Frontal cortex (tissue), 4 donors: Measurements from ENCODE around the gene TIE1. TPM values are rescaled to one million over a fixed set of nuclear protein-coding genes. Genes with fewer than 3 reads are reported as not detected.
A peak's percentile ranks its signal among the peaks of the same experiment; 100 is the strongest.

Experiments used
- DNase-seq, 2 donors: peaks; one replicate each; pipeline ENCODE4 v3.0.0; 2012; ENCODE audit warnings: low spot score in 2 of 2
- FAIRE-seq: peaks from 2 replicates; lab custom pipeline; 2012; peaks lifted over from hg19 to GRCh38; lab: Jason Lieb, UNC
- total RNA-seq: library from RNA; depleted of rRNA; stranded (reverse); fragments of >200 nt; gene quantifications from one replicate; pipeline ENCODE4 v1.2.3, GENCODE V29; 2014
- donor health status: control.
- donor health status: control.
- donor health status: control.

The TIE1 gene
- 6.9 TPM for total RNA-seq

DNA sequence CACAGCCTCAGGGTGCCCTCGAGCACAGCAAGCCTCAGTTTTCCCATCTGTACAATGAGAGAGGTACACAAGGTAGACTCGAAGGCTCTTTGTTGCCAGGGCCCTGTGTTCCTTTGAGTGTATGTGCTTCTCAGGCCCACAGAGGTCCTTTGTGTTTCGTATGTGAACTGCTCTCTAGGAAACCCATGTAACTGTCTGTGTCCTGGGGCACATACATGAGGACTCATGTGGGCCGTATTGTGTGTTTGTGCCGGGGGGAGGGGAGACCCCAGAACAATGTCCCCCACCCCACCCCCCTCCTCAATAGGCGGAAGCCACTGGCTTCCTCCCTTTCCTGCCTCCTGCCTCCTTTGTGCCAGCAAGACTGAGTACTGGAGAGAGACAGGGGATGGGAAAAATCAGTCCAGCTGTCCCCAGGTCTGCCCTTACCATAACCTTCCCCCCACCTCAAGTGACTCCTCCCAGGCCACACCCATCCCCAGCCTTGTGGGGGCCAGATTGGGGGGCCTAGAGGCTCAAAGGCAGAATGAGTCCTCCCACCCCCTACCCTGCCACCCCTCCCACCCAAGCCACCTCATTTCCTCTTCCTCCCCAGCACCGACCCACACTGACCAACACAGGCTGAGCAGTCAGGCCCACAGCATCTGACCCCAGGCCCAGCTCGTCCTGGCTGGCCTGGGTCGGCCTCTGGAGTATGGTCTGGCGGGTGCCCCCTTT lies at the start of gene TIE1:
TSS of gene TIE1 (plus strand) at position 605 of the 717 bp plus-strand sequence. CDS start at position 695, 90 bp downstream.
- no peak for DNase-seq
- FAIRE-seq = no peak

DNA sequence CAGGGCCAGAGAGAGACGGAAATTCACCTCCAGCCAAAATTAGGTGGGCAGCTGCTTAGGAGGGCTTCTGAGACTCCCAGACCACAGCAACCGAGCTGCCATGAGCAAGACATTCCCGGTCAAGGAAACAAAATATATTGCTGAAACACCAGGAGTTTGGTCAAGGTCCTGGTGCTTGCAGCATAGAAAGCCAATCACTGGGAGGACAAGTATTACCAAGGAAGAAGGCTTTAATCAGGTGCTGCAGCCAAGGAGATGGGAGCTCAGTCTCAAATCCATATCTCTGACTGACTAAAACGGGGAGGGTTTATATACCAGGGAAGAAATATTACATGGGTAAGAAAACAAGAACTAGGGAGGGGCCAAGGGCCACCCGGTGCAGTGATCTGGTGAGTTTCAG lies 49.8 kb upstream of the TIE1 start:
- DNase-seq = no peak
- no peak for FAIRE-seq

DNA sequence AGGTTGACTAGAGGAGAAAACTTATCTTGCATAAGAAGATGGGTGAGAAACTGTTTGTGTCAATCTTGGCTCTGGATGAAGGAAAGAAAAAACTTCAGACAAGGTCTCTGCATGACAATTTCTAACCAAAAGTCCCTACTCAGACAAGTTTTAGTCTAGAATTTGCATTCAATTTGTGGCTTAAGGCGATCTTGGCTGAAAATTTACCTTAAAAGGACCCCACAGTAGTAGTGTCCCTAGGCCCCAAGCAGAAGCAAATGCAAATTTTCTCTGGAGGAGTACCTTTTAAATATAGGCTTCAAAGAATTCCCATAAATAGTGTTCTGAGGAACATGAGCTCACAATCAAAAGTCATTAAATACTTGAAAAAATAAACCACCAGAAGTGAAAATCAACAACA lies 48.6 kb upstream of the TIE1 start:
- FAIRE-seq (no peak), DNase-seq (no peak)

DNA sequence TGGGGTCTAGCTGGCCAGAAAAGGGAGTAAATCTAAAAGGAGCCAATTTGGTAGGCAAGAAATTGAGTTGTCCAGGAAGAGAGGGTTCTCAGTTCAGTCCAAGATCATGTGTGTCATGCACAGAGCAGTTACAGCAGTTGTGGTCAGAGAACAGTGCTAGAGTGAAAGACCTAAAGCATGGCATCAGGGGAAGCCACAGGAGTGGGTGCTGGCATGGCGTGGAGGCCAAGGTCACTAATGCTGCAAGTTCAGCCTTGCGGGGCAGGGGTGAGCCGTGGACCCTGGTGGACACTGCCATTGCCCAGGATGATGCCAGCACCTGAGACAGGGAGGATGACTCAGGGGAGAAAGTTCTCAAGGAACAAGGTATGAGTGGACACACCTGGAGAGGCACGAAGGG lies 47.6 kb upstream of the TIE1 start:
- FAIRE-seq (no peak), DNase-seq (no peak)

DNA sequence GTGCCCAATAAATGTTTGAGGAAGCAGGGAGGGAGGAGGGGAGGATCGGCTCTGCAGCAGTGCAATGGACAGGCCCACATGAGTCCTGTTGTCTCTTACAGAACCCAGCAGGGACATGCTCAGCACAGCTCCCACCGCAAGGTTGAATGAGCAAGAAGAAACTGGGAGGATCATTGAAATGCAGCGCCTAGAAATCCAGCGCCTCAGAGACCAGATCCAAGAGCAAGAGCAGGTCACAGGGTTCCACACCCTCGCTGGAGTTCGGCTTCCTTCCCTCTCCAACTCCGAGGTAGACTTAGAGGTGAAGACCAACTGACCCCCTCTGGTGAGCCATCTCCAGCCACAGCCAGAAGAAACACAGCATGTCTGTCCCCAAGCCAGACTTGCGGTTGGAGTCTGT lies 46.9 kb upstream of the TIE1 start:
- FAIRE-seq (no peak), DNase-seq (no peak)

DNA sequence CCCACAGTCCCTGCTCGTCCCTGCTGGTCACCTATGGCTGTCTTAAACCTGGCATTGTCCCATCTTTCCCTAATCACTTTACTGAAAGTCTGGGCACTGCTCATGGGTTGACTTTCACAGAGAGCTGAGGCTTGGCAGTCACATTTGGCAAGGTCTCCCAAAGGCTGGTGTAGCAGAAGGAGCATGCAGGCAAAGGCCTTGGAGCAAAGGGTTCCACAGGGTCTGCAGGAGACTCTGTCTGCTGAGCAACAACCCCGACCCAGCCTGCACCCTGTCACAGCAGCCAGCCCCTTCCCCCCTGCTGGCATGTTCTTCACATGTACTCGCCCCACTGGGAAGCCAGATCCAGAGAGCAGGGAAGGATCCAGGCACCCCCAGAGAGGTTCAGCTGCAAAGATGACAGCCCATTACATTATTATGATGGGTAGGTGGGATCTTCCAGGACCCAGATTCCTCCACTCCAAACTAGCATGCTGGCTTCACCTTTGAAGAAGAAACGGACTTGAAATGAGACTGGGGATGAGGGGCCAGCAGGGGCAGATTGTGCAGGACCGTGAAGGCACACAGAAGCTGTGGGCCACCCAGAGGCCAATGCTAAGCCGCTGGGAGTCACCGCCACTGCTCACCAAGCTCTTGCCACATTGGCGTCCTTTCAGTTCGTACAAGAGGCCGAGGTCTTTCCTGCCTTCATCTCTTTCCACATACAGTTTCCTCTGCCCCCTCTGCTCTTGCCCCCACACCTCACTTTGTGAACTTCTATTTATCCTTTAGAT lies 45.2 kb upstream of the TIE1 start:
- no peak for FAIRE-seq

DNA sequence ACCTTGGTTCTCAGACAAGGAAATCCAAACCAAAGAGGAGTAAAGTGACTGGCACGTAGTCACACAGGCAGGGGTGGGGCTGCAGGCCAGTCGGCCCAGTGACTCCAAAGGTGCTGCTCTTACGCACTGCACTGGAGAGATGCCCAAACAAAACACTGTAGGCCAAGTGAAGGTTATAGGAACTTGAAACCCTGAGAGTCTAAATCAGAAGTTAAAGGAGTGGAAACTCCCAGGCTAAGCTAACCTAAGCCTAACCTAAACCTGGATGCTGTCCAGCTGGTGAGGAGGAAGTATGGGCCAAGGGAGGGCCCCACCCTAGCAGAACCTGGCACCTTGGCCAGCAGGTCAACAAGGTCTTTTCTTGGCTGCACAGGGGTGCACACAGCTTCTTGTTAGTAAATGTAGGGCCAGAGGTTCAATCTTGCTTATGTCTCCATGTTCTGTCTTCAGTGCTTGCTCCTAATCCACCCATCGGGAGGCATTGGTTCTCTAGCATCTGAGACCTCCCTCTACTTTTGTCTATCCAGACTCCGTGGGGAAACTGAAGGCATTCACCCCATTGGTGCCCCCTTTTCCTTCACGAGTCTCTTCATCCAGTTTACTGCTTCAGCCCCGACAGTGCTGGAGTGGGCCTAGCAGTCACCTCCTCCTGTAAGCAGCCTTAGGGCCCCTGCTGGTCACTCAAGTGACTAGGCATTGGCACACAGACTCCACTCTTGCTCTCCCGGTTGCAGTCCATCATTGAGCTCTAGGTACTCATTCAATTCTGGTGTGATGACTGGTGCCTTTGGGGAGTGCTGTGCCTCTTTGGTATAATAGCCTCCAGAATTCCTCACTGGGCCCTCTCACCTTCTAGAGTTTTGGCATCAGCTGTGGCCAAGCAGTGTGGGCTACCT lies 43.9 kb upstream of the TIE1 start:
- FAIRE-seq (no peak), DNase-seq (no peak)

More for the DNA sequence above, 45.2 kb upstream of the TIE1 start:
- no peak for DNase-seq

DNA sequence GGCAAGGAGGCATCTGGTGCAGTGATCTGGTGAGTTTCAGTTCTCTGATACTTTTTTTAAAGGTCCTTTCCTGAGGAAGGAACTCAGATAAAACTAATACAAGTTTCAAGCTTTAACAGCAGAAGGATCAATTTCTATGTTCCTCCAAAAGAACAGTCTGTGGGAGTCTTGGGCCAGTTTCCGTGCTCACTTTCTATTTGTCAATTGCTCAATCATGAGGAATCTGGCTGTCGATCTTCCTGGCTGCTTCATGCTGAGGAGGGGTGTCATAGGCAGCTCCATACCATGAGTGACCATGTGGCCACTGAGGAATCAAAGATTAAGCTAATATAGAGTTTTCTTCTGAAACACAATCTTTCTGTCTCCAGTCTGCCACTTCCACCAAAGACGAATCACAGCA lies 42.4 kb upstream of the TIE1 start:
- DNase-seq (no peak), FAIRE-seq (no peak)

DNA sequence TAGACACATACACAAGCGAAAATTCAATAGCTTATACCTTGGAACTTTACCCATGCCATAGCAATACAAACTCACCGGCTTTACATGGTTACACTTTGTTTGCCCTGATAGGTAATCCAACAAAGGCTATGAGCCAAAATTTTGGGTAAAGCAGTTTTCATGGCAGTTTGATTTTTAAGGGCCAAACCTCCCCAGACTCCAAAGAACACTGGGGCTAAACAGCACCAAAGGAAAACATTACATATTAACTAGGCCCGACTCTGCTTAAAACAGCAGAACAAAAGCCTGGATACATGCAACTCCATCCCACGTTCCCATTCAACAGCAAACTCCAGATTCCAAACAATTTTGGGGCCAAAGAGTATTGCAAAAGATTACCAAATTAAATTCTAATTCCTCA lies 35.4 kb upstream of the TIE1 start:
- DNase-seq = no peak
- no peak for FAIRE-seq

DNA sequence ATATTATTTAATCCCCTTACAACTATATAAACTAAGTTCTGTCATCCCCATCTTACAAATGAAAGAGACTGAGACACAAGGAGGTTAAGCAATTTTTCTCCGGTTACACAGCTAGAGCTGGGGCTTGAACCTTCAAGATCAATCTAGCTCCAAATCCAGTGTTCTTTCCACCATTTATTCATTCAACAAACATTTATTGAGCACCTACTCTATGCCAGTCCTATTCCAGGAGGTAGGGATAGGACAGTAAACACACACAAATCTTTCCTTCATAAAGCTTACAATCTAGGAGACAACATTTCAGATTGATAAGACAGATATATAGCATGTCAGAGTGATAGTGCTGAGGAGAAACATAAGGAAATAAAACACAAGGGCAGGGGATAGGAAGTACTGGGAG lies 33.9 kb upstream of the TIE1 start:
- no peak for FAIRE-seq

DNA sequence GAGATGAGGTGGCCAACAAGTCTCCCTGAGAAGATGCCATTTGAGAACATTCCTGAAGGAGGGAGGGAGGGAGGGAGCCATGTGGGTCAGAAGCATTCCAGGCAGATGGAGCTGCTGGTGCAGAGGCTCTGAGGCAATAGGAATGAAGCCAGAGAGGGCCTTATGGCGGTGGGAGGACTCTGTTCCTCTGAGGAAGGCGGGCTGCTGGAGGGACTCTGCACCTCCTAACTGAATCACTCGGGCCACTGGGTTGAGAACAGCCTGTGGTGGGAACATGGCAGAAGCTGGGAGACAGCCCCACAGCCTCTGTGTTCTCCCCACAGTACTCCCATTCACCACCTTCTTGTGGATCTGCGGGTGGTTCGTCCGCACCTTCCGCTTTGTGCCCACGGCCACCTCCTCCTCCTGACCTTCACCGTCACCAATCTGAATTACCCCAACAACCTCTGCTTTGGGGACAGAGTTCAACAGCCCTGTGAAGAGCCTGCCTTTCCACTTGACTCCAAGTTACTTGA lies 33.4 kb upstream of the TIE1 start:
- DNase-seq (no peak), FAIRE-seq (no peak)

More for the DNA sequence above, 33.9 kb upstream of the TIE1 start:
- no peak for DNase-seq

DNA sequence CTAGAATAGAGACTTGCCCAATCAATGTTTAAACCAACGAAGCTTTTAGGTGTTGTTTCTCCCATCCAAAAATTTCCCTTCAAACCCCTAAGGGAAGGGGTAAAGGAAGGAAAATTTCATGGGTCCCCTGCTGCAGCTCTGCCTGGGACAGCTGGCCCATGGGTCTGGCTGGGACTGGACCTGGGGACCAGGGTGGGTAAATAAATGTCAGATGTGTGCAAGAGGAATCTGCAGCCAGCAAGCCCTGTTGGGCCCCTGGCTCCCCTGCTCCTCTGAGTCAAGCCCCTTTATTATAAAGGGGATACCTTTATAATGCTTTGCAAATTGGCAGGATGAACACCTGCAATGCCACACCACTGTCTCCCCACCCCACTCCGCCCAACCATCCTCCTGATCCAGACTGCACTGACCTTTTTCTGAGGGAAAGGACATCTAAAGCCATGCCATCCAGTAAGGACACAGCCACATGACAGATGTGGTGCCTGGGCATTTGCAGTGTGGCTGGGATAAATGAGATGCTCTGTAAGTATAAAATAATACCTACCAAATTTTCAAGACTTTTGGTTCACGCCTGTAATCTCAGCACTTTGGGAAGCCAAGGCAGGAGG lies 32.9 kb upstream of the TIE1 start:
- FAIRE-seq (no peak), DNase-seq (no peak)

DNA sequence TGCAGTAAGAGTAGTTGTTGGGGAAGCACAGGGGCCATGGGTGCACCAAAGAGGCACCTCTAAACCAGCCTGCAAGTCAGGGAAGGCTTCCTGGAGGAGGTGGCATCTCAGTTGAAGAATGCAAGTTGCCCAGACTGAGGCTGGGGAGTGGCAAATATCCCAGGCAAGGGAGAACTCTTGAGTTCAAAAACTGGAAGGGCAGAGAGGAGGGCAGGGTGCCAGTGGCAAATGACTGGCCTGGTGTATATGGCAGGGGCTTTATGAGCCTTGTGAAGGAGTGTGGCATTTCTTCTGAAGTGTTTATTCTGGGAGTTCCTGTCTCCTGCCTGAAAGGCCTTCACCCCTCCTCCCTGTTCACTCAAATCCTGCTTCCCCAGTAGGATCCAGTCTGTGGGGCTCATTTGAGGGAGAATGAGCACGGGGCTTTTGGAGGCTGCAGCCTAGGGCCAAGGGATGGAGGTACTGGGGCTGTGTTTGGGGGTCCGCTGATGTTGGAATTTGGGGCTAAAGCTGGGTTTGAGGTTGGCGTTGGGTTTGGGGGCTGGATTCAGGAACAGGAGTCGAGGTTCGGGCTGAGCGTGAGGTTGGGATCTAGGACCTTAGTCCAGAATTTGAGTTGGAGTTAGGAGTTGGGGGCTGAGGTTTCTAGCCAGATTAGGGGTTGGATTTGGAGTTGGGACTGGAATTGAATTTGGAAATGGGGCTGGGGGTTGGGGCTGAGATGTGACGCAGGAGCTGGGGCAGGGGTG lies 31.0 kb upstream of the TIE1 start, which contains the start of gene TMEM125:
TSS of gene TMEM125 (plus strand) at position 357 of the 749 bp plus-strand sequence. CDS start 2,740 bp downstream, outside the sequence.
- DNase-seq = no peak
- no peak for FAIRE-seq

DNA sequence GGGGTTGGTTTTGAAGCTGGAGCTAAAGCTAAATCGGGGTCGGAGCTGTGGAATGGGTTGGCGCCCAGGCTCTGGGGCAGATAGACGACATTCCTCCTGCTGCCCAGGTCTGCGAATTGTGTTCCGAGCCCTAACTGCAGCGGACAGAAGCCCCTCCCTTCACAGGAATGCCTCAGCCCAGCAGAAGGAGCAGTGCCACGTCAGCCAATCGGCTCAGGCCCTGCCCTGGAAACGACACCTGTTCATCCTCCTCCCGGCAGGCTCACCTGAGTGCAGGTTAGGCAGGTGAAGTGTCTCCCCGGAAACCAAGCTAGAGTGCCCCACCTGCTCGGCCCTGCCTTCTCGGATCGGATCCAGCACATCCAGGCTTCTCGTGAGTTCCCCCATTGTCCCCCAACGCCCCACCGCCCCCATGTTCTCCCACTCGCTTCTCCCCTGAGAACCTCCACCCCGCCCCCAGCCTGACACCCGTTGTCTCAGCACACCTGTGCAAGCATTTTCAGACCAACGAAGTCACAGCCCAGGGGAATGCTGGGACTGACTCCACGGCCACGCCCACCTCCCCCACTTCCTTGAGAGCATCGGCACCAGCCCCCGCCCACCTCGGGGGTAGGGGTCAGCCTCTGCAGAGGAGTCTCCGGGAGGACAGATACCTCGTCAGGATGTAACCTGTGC lies 30.2 kb upstream of the TIE1 start:
- DNase-seq = no peak
- FAIRE-seq = no peak

DNA sequence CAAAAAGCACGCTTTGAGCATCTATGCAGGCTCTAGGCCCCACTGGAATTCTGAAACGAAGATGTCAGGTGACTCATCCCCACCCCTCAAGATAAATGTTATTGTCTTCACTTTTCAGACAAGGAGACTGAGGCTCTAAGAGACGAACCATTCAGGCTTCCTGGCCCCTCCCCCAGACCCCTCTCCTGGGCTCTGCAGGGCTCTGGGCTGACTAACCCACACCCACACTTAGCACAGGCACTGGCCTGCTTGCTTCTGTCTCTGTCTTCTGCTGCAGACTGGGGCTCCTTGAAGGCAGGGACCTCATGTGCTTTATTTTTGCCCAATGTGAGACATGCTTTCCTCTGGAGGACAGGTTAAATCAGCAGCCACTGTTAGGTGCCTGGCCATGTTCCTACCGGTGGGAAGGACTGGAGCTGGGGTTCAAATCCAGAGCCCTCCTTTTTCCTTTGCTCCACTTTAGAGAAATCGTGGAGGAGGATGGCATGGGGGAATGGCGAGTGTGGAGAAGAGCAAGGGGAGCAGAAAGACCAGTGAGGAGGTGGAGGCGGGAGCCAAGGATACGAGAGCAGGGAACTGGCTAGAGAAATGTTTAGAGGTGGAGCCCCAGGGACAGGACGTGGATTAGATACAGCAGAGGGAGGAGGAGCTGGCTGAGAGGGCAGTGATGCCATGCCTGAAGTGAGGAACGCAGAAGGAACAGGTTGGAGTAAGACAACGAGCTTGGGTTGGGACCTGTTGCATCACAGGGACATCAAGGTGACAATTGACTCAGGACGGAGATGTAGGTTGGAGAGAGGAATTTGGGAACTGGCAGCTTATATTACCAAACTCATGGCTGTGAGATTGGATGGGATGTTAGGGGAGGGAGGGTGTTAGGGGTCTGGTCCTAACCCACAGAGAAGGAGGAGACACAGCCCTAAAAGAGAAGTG lies 29.3 kb upstream of the TIE1 start:
- FAIRE-seq (no peak), DNase-seq (no peak)

DNA sequence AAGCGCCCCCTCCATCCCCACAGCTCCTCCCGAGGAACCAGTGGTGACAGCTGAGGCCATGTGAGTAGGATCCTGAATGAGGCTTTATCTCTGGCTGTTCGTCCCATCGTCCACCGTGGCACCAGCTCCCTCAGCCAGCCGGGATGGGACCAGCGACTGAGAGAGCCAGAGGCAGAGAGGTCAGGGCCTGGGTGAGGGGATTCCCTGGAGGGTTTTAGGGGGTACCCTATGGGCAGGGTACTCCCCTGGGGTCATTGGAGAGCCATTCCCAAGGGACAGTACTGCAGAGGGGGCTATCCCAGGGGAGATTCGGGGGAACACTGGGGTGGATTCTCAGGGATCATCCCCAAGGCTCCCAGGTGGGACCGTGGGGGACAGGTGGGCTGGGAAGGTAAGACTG lies 28.6 kb upstream of the TIE1 start:
- FAIRE-seq = no peak
- DNase-seq = peak; percentile 61 to 76
